Panc1 (cell line): Measurements from ENCODE around the gene CHAC1. TPM values are rescaled to one million over a fixed set of nuclear protein-coding genes. Genes with fewer than 3 reads are reported as not detected.

Experiments used
- ATAC-seq: fragments of 200-7000 bp; cut with Tn5 transposase; 2 replicates; pipeline ENCODE4 v1.9.1; 2020; ENCODE audit warnings: mild to moderate bottlenecking, moderate library complexity
- BruUV-seq: library from RNA; stranded (reverse); fragments of 400-500 nt; replicated peaks from 2 replicates; lab custom pipeline; 2021; lab: Mats Ljungman, UMichigan
- CTCF ChIA-PET: fragments of 300-600 bp; sonication (Branson Sonifier 250); formaldehyde crosslinking; loops from one replicate; lab custom pipeline; 2022; ENCODE audit warnings: antibody characterized with exemption; lab: Charles Lee
- POLR2A ChIA-PET: fragments of 300-600 bp; sonication (Branson Sonifier 250); formaldehyde crosslinking; loops from one replicate; lab custom pipeline; 2022; ENCODE audit warnings: antibody characterized with exemption; lab: Charles Lee
- DNase-seq: peaks from one replicate; pipeline ENCODE4 v3.0.0-alpha.2; 2010; ENCODE audit warnings: low read depth, low spot score
- H3K27ac ChIP-seq: 2 replicates; pipeline ENCODE4 v1.5.1; 2011; ENCODE audit warnings: mild to moderate bottlenecking, low read length, inconsistent platforms
- H3K27me3 ChIP-seq: fragments of 200-500 bp; sonication (Bioruptor generic); 2 replicates; pipeline ENCODE4 v1.6.0; 2014; ENCODE audit warnings: low read length, inconsistent platforms; ENCODE audit not compliant: control insufficient read depth, insufficient read depth
- H3K36me3 ChIP-seq: fragments of 200-500 bp; sonication (Bioruptor generic); 2 replicates; pipeline ENCODE4 v1.5.1; 2014; ENCODE audit warnings: inconsistent platforms, mild to moderate bottlenecking, low read length, moderate library complexity; ENCODE audit not compliant: control insufficient read depth, insufficient read depth
- H3K4me1 ChIP-seq: 2 replicates; pipeline ENCODE4 v1.5.1; 2011; ENCODE audit warnings: inconsistent platforms, mild to moderate bottlenecking, low read length, moderate library complexity; ENCODE audit not compliant: control insufficient read depth, insufficient read depth
- H3K4me3 ChIP-seq, 2 experiments: 2 replicates each; pipeline ENCODE4 v1.5.1; 2011 to 2012; ENCODE audit warnings: low read depth in 2 of 2, low read length in 2 of 2, mild to moderate bottlenecking in 2 of 2, inconsistent platforms in 1 of 2, moderate library complexity in 1 of 2
- H3K9me3 ChIP-seq: fragments of 200-500 bp; sonication (Bioruptor generic); 2 replicates; pipeline ENCODE4 v1.5.1; 2014; ENCODE audit warnings: low read depth, mild to moderate bottlenecking, inconsistent platforms, low read length, moderate library complexity; ENCODE audit not compliant: control insufficient read depth, insufficient read depth
- CTCF ChIP-seq: fragments of 450-650 bp; IDR thresholded peaks from 2 replicates; pipeline ENCODE4 v1.5.1; 2017; ENCODE audit warnings: mild to moderate bottlenecking
- POLR2AphosphoS5 ChIP-seq: IDR thresholded peaks from 2 replicates; pipeline ENCODE4 v1.6.1; 2012; ENCODE audit warnings: mild to moderate bottlenecking, low read depth, low read length, moderate library complexity
- SIN3A ChIP-seq: IDR thresholded peaks from 2 replicates; pipeline ENCODE4 v1.6.1; 2012; ENCODE audit warnings: low read depth, mild to moderate bottlenecking, low read length, moderate library complexity, borderline replicate concordance; ENCODE audit not compliant: insufficient read depth
- TCF7L2 ChIP-seq: IDR thresholded peaks from 2 replicates; pipeline ENCODE4 v1.6.1; 2011; ENCODE audit warnings: mild to moderate bottlenecking, low read depth, low read length, inconsistent platforms
- in situ Hi-C: cut with HindIII; loops from 2 replicates; pipeline ENCODE4 v1.10.0; 2016; ENCODE audit warnings: low sequenced_read_pairs, low pct_unique_long_range_greater_than_20kb
- intact Hi-C: fragments of 100-400 bp; cut with micrococcal nuclease; formaldehyde crosslinking; loops from one replicate; pipeline ENCODE4 v1.10.0; 2022; ENCODE audit not compliant: unreplicated experiment
- total RNA-seq: library from RNA; stranded (reverse); gene quantifications from one replicate; pipeline ENCODE4 v1.2.1, GENCODE V29; 2021; ENCODE audit not compliant: unreplicated experiment
- TF ChIP-seq, protein P1 (sequence below), 2 experiments: IDR thresholded peaks; 2 replicates each; pipeline ENCODE4 v1.6.1; 2011 to 2012; ENCODE audit warnings: low read depth in 2 of 2, control low read depth in 1 of 2, low read length in 1 of 2, mild to moderate bottlenecking in 1 of 2, moderate library complexity in 1 of 2; ENCODE audit not compliant: insufficient read depth in 1 of 2

Gene CHAC1
- total RNA-seq, 1 experiment from 2014 or later = 15.5 TPM

DNA sequence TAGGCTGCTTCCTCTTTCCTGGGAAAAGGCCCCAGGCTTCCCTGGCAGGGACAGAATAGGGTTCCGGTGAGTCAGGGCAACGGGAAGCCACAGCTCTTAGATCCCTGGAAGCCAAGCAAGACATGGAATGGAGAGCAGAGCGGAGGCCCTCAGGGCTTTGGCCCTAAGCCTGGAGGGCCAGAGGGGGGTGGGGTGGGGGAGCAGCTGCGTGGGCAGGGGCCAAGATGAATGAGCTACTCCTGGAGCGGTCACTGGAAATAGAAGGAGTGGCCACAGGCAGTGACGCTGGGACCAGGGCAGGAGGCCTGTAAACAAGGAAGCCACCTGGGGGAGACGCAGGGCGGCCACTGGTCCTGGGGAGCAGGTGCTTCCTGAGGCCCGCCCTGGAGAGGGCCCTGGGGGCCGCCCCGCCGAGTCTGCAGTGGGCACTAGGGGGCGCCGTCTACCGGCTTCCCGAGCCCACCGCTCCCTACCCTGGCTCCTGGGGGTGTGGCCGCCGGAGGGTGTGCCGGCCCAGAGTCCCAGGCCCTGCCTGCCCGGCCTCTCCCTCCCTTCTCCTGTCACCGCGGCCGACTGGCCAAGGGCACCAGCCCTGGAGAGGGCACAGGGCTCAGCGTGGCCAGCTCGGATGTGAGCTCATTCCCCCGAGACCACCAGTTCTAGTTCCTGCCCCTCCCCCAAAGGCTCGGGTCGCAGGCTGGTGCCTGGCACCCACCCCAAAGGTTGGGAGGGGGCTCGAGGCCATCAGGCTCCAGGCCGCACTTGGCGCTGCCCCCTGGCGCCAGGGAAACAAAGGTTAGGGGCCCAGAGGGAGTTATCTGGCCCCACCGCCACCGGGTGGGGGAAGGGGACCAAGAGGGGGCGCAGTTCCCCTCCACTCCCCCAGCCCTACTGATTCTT, 46.9 kb upstream of the CHAC1 start:
- intact Hi-C loops = no loop called here
- Histone ChIP-seq H3K4me3 (peak overlapping the region; percentile 41 to 63), H3K27ac (peak overlapping the region; percentile 83)

More for the DNA sequence above, 46.9 kb upstream of the CHAC1 start:
- TF ChIP-seq CTCF (peak; percentile 92), SIN3A (peak; percentile 70; the same call in 1 of the 2 replicates), TCF7L2 (no peak), POLR2AphosphoS5 (peak; percentile 60; the same call in 1 of the 2 replicates)
- TF ChIP-seq, protein P1, sequence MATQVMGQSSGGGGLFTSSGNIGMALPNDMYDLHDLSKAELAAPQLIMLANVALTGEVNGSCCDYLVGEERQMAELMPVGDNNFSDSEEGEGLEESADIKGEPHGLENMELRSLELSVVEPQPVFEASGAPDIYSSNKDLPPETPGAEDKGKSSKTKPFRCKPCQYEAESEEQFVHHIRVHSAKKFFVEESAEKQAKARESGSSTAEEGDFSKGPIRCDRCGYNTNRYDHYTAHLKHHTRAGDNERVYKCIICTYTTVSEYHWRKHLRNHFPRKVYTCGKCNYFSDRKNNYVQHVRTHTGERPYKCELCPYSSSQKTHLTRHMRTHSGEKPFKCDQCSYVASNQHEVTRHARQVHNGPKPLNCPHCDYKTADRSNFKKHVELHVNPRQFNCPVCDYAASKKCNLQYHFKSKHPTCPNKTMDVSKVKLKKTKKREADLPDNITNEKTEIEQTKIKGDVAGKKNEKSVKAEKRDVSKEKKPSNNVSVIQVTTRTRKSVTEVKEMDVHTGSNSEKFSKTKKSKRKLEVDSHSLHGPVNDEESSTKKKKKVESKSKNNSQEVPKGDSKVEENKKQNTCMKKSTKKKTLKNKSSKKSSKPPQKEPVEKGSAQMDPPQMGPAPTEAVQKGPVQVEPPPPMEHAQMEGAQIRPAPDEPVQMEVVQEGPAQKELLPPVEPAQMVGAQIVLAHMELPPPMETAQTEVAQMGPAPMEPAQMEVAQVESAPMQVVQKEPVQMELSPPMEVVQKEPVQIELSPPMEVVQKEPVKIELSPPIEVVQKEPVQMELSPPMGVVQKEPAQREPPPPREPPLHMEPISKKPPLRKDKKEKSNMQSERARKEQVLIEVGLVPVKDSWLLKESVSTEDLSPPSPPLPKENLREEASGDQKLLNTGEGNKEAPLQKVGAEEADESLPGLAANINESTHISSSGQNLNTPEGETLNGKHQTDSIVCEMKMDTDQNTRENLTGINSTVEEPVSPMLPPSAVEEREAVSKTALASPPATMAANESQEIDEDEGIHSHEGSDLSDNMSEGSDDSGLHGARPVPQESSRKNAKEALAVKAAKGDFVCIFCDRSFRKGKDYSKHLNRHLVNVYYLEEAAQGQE (IDR thresholded peaks at IDR 0.05; ENCODE audit: insufficient read depth in 1 of 2, low read depth in 2 of 2, low read length in 1 of 2) = no peak
- Histone ChIP-seq H3K36me3 (no peaks in the 10 kb centered on the region), H3K4me1 (peaks cover 24% of the 10 kb centered on the region), H3K27me3 (no peaks in the 10 kb centered on the region), H3K9me3 (no peaks in the 10 kb centered on the region)
- BruUV-seq = no TSS peak
- CTCF ChIA-PET = interaction anchor here (0.5 to 1.5 kb wide), 15 partner anchors 11 to 279 kb away, joined by 3 to 11 read pairs (median 6); partner anchors contain the start of genes DLL4 and VPS18
- POLR2A ChIA-PET = no interaction called here
- DNase-seq = no peak
- in situ Hi-C loops = no loop called here
- peak; percentile 82 for ATAC-seq
